DND-41 (cell line): ENCODE results near the gene IQCM.

Experiments used
- EZH2 ChIP-seq: IDR thresholded peaks from 3 replicates; pipeline ENCODE4 v1.6.1; 2012; ENCODE audit warnings: borderline replicate concordance, low read depth, mild to moderate bottlenecking, moderate library complexity, low read length, inconsistent platforms; ENCODE audit not compliant: severe bottlenecking
- TF ChIP-seq, protein P1 (sequence below): IDR thresholded peaks from 2 replicates; pipeline ENCODE4 v1.5.1; 2012; ENCODE audit warnings: borderline replicate concordance, low read length, moderate library complexity, mild to moderate bottlenecking; ENCODE audit not compliant: poor library complexity, severe bottlenecking; ENCODE audit errors: extremely low read depth

DNA sequence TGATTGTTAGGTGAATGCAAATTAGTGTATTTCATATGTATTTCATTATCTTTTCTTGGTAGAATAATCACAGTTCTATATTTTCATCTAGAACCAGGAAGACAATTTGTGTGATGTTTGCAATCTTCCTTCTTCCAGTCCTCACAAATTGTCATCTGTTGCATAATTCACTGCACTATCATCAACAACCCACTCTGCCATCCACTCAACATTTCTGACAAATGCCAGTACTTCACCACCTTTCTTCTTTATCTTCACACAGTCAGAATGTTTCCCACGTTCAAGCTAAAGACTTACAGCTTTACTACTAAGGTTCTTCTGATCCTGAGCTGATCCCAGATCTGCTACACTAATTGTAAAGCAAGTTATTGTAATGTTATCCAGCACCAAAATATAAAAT, 107.8 kb downstream of the IQCM start:
- TF ChIP-seq, protein P1, sequence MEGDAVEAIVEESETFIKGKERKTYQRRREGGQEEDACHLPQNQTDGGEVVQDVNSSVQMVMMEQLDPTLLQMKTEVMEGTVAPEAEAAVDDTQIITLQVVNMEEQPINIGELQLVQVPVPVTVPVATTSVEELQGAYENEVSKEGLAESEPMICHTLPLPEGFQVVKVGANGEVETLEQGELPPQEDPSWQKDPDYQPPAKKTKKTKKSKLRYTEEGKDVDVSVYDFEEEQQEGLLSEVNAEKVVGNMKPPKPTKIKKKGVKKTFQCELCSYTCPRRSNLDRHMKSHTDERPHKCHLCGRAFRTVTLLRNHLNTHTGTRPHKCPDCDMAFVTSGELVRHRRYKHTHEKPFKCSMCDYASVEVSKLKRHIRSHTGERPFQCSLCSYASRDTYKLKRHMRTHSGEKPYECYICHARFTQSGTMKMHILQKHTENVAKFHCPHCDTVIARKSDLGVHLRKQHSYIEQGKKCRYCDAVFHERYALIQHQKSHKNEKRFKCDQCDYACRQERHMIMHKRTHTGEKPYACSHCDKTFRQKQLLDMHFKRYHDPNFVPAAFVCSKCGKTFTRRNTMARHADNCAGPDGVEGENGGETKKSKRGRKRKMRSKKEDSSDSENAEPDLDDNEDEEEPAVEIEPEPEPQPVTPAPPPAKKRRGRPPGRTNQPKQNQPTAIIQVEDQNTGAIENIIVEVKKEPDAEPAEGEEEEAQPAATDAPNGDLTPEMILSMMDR, result no peak
- TF ChIP-seq EZH2, result no peak
